HG03103 (cell line): ENCODE results near the gene NEK8.
"Not testable (repeated sequence)": the region's sequence is repeated elsewhere in the genome, so short reads cannot be mapped to it uniquely, and the experiment has no call there.

Experiments
- ATAC-seq: cut with Tn5 transposase; IDR thresholded peaks from one replicate; pipeline ENCODE4 v1.9.1; 2021; ENCODE audit warnings: low read depth; ENCODE audit not compliant: unreplicated experiment

NEK8 gene

GRCh38 chr17:28724500-28725165, 4.0 kb upstream of the NEK8 start:
- ATAC-seq = no peak

- no peak for ATAC-seq
Observed at GRCh38 chr17:28725166-28725659, 3.4 kb upstream of the NEK8 start.

GRCh38 chr17:28725660-28726225, 2.8 kb upstream of the NEK8 start:
- no peak for ATAC-seq

GRCh38 chr17:28726226-28726626, 2.4 kb upstream of the NEK8 start, which contains the start of gene TLCD1:
Gene TLCD1 (minus strand): TSS chr17:28726233. CDS start chr17:28726097, 136 bp downstream.
- no peak for ATAC-seq

GRCh38 chr17:28726627-28727491, 1.7 kb upstream of the NEK8 start:
- no peak for ATAC-seq

- no peak for ATAC-seq
Observed at GRCh38 chr17:28729950-28730330, 1.4 kb downstream of the NEK8 start.

- ATAC-seq = no peak
Observed at GRCh38 chr17:28733346-28733745, 4.8 kb downstream of the NEK8 start.

GRCh38 chr17:28734712-28735241, 6.2 kb downstream of the NEK8 start:
- ATAC-seq = no peak

- ATAC-seq = no peak
Observed at GRCh38 chr17:28735242-28735722, 6.7 kb downstream of the NEK8 start.

- ATAC-seq = not testable (repeated sequence)
Observed at GRCh38 chr17:28735913-28736769, 7.6 kb downstream of the NEK8 start.

GRCh38 chr17:28737316-28737715, 8.7 kb downstream of the NEK8 start:
- ATAC-seq = no peak

GRCh38 chr17:28737770-28738679, 9.4 kb downstream of the NEK8 start:
- ATAC-seq = no peak

- ATAC-seq = no peak
Observed at GRCh38 chr17:28738680-28739384, 10.2 kb downstream of the NEK8 start.

GRCh38 chr17:28740406-28741357, 12.1 kb downstream of the NEK8 start:
- no peak for ATAC-seq

GRCh38 chr17:28741358-28742349, 13.1 kb downstream of the NEK8 start:
- no peak for ATAC-seq
